Measurements from ENCODE around the gene SLC35F6.

- TF ChIP-seq EZH2phosphoT487 (IDR thresholded peaks at IDR 0.05; ENCODE audit: insufficient read depth, low read depth), result no peak
- TF ChIP-seq EZH2 (IDR thresholded peaks at IDR 0.05; ENCODE audit: insufficient read depth, poor library complexity, severe bottlenecking), result no peak
Measured at GRCh38 chr2:26757873-26758789, 6.0 kb upstream of the SLC35F6 start.
